Stimulated activated CD8-positive, alpha-beta memory T cell treated with anti-CD3 and anti-CD28 coated beads, Interleukin-15, amount 100 ng/mL, for 48 hours (primary cell): ENCODE measurements around the gene NTN3.
"Not testable (repeated sequence)": the region's sequence is repeated elsewhere in the genome, so short reads cannot be mapped to it uniquely, and the experiment has no call there.

Experiments used
- DNase-seq, 2 donors: peaks; one replicate each; pipeline ENCODE4 v3.0.0-alpha.2; 2020; ENCODE audit warnings: low read depth in 2 of 2

NTN3 gene

GRCh38 chr16:2471016-2471652, at the start of gene NTN3:
TSS of gene NTN3 (plus strand) at chr16:2471297. CDS start at chr16:2471702, 405 bp downstream.
- no peak for DNase-seq

- DNase-seq, result no peak
Measured at GRCh38 chr16:2422123-2422867, 48.8 kb upstream of the NTN3 start.

DNA sequence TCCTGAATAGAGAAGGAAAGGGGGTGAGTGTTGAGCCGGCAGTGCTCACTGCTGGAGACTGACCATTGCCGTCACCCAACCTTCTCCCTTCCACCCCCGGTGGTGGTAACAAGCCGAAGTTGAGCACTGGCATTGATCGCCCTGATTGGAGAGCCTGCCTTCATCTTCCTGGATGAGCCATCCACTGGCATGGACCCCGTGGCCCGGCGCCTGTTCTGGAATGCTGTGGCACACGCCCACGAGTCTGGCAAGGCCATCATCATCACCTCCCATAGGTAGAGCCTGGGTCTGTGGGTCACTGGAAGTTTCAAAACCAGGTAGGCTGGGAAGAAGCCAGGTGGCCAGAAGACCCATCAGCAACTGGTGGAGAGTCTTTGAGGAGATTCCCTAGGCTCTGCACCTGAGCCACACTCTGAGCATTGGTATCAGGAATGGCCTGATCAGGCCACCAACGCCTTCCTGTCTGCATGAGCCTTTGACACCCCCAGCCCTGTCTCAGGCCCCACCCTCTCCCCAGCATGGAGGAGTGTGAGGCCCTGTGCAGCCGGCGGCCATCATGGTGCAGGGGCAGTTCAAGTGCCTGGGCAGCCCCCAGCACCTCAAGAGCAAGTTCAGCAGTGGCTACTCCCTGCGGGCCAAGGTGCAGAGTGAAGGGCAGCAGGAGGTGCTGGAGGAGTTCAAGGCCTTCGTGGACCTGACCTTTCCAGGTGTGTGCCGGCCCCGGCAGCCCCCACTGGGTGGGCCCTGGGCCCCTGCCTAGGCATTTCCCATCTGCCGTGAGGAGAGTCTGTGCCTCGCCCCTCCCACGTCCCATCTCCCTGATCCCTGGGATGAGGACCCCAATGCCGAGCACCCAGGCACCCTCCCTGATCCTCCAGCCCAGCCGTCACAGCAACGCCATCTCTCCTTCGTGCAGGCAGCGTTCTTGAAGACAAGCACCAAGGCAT, 46.8 kb upstream of the NTN3 start:
- DNase-seq, result no peak

GRCh38 chr16:2425008-2425518, 46.0 kb upstream of the NTN3 start:
- no peak for DNase-seq

- DNase-seq, result no peak
Measured at GRCh38 chr16:2425825-2426430, 45.2 kb upstream of the NTN3 start.

DNA sequence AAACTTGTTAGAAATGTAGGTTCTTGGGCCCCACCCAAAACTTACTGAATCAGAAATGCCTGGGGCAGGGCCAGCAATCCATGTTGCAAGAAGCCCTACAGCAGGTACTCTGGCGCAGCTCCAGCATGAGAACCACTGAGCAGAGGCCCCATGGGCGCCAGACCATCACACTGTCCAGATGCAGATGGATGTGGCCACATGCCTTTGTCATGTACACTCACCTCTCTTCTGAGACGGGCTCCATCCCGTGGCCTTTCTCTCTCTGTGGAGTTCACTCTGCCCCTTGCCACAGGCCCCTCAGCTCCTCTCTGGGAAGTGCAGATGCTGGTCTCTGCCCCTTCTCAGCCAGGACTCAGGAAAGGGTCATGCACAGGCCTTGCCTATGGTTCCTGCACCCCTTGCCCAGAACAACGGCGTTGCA, 44.1 kb upstream of the NTN3 start:
- no peak for DNase-seq

- no peak for DNase-seq
Measured at GRCh38 chr16:2427526-2427925, 43.6 kb upstream of the NTN3 start.

DNA sequence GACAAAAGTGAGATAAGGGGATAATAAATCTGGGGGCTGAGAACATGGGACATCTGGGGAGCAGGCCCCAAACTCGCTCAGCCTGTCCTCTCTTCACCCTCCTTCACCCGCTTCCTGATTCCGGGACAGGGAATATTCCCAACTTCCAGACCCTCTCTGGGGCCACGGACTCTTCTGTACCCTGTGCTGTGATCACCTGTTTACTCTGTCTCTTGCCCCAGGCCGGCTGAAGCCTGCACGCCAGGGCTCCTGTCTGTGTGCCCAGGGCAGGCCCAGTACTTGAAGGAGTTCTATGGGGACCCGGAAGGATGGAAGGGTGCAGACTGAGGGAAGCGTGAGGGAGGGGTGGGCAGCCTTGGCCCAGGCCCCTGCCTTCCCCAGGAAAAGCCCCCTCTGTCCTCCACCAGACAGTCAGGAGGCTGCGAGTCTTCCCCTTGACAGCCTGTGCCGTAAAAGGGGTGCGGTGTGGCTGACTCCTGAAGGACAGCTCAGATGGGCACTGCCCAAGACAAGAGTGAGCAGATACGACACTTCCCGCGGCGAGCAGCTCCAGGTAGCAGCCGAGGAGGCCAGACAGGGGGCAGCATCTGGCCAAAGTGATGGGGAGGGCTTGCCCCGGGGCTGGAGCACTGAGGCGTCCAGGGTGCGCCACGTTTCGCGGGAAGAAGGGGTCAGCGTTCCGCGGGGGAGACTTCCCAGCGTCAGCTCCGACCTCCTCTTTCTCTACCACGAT, 42.9 kb upstream of the NTN3 start:
- DNase-seq, result no peak

GRCh38 chr16:2428784-2429033, 42.4 kb upstream of the NTN3 start:
- no peak for DNase-seq

DNA sequence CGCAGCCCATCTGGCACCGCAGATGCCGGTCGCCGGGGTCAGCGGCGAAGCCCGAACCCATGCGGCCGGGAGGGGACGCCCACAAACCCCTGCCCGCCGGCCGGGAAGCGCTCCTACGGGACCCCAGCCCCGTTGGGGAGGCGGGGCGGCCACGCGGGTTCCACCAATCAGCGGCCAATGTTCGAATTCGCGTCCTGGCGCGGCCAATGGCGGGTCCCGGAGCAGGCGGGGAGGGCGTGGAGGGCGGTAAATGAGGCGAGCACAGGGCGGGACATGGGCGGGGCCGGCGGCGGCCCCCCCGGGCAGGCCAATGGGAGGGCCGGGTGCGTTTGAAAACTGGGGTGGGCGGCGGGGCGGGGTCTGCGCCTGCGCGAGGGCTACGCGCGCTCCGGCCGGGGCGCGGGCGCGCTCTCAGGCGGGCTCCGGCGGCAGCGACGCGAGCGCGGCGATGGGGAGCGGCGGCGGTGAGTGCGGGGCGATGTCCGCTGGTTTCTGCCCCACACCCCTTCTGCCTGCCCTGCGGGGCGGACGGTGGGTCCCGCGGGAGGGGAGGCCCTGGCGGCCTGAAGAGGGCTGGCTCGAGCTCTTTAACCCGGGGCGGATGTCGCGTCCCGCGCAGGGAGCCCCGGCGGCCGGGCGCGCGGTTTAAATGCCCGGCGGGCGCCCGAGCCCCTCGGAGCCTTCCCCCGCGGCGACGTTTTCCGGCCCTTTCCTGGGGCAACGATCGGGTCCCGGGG, 41.9 kb upstream of the NTN3 start, which contains the start of gene CCNF:
TSS of gene CCNF (plus strand) at position 414 of the 737 bp plus-strand sequence. CDS start at position 449, 35 bp downstream.
- DNase-seq, result peak; percentile 97 to 98

DNA sequence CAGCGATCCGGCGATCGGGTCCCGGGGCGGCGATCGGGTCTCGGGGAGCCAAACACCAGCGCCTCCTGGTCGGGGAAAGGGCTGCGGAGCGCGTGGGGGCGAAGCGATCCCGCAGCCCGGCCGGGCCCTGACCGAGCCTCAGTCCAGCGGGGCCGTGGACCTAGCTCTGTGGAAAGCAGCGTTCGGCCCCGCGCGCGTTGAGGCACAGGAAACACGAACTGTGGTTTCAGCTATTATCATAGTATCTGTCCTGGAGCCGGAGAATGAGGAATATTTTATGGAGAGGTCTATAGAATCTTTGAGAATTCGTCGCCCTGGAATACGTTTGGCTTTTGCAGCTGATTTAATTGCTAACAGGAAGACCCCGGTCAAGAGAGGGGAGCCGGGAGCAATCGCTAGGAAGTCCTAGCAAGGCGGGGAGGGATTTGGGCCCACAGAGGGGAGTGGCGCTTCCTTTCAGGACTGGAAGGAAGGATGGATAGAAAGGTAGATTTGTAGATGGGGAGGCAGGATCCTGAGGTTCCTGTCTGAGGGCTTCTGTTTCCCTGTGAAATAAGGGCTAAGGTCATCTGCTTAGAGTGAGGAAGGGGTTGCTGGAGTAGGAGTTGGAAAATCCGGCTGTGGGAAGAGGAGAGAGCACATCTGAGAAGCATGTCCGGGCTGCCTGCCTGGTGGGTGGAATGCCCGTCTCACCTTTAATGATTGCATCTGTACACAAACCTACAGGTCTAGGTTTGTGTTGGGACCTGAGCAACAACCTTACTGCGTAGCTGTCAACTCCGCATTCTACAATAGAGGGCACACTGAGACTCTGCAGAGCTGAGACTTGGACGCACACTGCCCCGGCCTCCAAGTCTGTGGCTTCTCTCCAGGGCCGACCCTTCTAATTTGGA, 41.1 kb upstream of the NTN3 start:
- DNase-seq, result no peak

DNA sequence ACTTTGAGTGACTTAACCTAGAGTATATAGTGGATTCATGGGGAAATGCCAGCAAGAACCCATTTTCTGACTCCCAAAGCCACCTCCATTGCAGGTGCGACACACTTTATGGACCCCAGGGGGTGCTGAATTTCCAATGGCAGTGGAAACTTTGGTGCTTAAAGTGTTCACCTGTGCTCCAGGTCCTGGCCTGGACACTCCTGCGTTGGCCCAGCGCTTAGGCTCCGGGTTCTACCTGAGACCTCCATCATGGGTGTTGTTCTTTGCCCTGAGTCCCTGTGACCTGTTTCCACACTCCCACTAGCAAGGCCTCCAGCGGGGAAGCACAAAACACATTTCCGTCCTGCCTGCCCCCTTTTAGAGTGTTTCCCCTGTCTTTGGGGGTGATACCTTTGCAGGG, 38.8 kb upstream of the NTN3 start:
- no peak for DNase-seq

- DNase-seq, result no peak
Measured at GRCh38 chr16:2432801-2433505, 38.1 kb upstream of the NTN3 start.

DNA sequence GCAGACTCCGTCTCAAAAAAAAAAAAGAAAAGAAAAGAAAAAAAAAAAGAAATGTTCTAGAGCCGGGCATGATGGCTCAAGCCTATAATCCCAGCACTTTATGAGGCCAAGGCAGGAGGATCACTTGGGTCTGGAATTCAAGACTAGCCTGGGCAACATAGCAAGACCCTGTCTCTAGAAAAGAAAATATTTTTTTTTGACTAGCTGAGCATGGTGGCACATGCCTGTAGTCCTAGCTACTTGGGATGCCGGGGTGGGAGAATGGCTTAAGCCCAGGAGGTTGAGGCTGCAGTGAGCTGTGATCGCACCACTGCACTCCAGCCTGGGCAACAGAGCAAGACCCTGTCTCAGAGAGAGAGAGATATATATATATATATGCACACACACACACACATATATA, 35.9 kb upstream of the NTN3 start:
- not testable (repeated sequence) for DNase-seq

DNA sequence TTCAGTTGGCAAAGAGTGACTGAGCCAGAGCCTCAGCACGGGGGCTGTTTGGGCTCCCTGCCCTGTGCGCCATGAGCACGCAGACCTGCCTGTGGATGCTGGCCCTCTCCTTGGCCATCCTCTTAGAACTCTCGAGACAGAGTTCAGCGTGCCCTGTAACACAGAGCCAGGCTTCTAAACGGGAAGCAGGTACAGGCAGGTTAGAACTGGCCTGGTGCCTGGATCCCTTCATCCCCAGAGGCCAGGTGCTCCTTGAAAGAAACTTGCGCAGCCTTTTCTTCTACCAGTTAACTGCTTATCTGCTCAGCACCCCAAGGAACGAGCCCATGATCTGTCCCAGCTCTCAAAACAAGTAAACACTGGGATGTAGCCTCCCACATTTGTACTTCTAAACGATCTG, 35.0 kb upstream of the NTN3 start:
- DNase-seq, result no peak

DNA sequence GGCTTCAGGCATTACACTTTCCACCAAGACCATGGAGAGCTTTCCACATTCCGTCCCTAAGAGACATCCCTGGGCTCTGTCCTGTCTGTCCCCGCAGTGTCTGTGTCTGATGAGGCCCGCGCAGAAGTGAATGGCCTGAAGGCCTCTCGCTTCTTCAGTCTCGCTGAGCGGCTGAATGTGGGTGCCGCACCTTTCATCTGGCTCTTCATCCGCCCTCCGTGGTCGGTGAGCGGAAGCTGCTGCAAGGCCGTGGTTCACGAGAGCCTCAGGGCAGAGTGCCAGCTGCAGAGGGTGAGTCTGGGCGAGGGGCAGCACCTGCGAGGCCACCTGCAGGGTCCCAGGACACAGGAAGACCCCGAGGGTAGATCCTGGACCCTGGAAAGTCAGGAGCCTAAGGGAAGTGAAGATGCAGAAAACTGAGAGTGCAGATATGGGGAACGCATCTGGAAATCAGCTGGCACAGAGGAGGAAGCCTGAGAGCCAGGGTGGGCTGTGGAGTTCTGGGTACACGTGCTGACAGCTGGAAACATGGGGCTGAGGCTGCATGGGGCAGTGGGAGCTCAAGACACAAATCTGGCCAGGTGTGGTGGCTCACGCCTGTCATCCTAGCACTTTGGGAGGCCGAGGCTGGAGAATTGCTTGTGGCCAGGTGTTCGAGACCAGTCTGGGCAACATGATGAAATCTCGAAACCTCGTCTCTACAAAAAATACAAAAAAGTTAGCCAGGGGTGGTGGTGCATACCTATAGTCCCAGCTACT, 33.9 kb upstream of the NTN3 start:
- no peak for DNase-seq

DNA sequence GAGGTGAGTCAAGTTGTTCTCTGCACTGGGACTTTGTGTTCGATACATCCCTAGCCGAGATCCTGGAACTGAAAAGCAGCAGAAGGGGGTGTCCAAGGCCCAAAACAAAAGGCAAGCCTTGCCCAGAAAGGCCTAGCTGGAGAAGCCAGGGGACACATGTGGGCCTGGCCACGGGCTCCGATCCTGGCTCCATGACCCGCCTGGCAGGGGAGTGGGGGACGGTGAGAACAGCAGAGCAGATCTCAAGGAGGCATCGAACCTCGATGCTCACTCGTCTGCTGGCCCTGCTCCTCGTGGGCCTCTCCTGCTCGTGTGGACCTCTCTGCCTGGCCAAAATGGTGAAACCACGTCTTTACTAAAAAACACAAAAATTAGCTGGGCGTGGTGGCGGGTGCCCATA, 33.0 kb upstream of the NTN3 start:
- DNase-seq, result no peak

DNA sequence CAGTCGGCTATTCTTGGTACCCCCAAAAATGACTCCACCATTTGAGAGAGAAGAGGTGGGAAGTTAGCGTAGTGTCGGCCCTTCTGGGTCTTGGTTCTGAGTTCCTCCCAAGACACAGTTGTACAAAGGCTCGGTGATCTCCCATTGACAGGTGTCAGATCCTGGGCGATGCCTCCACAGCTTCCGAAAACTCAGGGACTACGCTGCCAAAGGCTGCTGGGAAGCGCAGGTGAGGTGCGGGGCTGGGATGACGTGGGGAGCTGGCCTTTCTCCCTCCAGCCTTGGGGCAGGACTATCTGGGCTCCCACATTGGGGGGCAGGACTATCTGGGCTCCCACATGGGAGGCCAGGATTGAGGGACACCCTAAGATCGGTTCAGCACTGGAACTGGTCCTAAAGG, 31.5 kb upstream of the NTN3 start:
- no peak for DNase-seq
